ENCODE measurements around the gene DAPL1. TPM values are rescaled to one million over a fixed set of nuclear protein-coding genes. Genes with fewer than 3 reads are reported as not detected.
A peak's percentile ranks its signal among the peaks of the same experiment; 100 is the strongest.

The DAPL1 gene
- total RNA-seq, 2 donors from 2014 or later: 8.6 to 9.9 TPM

DNA sequence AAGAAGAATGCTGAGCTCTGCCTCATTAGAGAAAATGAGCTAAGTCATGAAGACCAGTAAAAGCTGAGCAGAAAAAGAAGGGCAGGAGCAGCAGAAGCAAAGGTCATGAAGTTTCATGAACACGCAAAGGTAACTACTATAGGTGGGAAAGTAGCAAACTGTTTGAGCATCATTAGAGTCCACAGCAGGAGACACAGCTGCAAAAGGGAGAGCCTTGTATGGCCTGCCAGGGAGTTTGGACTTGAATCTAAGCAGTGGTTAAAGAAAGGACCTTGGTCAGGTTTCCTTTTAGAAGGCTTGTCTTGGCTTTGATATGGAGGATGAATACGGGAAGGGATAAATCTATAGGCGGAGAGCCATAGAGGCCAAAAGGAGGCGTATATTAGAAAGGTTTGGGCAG lies 34.0 kb downstream of the DAPL1 start:
- 77 to 78% methylated on average over 4 of the region's 4 CpGs for whole genome bisulfite sequencing, 2 donors
- intact Hi-C loops (cut with DNase I): no loop called here
- Histone ChIP-seq H3K4me3 (no peak overlapping the region), H3K9me3 (no peaks in the 10 kb centered on the region), H3K36me3 (replicated peaks in 1 of 2; ENCODE audit: insufficient read depth in 1 of 2, low read depth in 2 of 2) (no peaks in the 10 kb centered on the region), H3K27me3 (no peaks in the 10 kb centered on the region), H3K4me1 (peaks cover 20% of the 10 kb centered on the region), H3K27ac (peak overlapping the region in 3 of 4 donors; percentile 42 to 66 (median 54))
- peak; percentile 18 for ATAC-seq
- DNase-seq: no peak
- no peak for TF ChIP-seq POLR2A (IDR thresholded peaks at IDR 0.05)
- TF ChIP-seq, protein P1, sequence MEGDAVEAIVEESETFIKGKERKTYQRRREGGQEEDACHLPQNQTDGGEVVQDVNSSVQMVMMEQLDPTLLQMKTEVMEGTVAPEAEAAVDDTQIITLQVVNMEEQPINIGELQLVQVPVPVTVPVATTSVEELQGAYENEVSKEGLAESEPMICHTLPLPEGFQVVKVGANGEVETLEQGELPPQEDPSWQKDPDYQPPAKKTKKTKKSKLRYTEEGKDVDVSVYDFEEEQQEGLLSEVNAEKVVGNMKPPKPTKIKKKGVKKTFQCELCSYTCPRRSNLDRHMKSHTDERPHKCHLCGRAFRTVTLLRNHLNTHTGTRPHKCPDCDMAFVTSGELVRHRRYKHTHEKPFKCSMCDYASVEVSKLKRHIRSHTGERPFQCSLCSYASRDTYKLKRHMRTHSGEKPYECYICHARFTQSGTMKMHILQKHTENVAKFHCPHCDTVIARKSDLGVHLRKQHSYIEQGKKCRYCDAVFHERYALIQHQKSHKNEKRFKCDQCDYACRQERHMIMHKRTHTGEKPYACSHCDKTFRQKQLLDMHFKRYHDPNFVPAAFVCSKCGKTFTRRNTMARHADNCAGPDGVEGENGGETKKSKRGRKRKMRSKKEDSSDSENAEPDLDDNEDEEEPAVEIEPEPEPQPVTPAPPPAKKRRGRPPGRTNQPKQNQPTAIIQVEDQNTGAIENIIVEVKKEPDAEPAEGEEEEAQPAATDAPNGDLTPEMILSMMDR (IDR thresholded peaks at IDR 0.05): no peak

DNA sequence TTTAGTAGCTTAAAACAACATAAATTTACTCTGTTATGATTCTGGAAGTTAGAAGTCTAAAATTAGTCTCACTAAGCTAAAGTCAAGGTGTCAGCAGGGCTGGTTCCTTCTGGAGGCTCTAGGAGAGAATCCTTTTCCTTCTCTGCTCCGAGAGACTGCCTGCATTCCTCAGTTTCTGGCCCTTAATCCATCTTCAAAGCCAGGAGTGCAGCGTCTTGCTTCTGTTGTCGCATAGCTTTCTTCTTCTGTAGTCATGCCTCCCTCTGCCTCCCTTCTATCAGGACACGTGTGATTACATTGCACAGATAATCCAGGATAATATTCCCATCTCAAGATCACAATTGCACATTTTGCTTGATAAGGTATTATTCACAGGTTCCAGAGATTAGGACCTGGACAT lies 35.1 kb downstream of the DAPL1 start:
- WGBS, 2 donors: 84 to 95% methylated on average over 4 of the region's 4 CpGs
- Histone ChIP-seq H3K4me1 (peaks cover 20% of the 10 kb centered on the region), H3K9me3 (no peaks in the 10 kb centered on the region), H3K36me3 (replicated peaks in 1 of 2; ENCODE audit: insufficient read depth in 1 of 2, low read depth in 2 of 2) (no peaks in the 10 kb centered on the region), H3K27ac (peak overlapping the region in 1 of 4 donors; percentile 42), H3K27me3 (no peaks in the 10 kb centered on the region), H3K4me3 (no peak overlapping the region)
- DNase-seq (no peak), ATAC-seq (no peak)
- intact Hi-C loops (cut with DNase I): no loop called here
- TF ChIP-seq, protein P1 (IDR thresholded peaks at IDR 0.05): no peak
- no peak for TF ChIP-seq POLR2A (IDR thresholded peaks at IDR 0.05)

DNA sequence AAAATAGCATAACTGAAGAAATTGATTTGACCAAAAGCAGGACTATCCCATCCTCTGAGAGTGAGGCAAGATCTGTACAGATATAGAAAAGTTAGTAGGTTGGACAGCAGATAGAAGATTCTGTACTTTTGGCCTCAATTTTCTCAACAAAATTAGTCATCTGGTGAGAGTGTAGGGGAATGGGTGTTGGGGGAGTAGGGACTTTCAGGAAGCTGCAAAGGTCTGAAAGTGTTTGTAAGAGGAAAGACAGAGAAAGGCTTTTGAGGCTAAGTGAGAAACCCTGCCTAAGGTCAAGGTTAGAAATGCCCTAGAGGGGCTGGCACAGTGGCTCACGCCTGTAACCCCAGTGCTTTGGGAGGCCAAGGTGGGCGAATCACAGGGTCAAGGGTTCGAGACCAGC lies 40.3 kb downstream of the DAPL1 start:
- intact Hi-C loops (cut with DNase I): no loop called here
- Histone ChIP-seq H3K9me3 (no peaks in the 10 kb centered on the region), H3K4me1 (peaks cover 4% of the 10 kb centered on the region), H3K27me3 (no peaks in the 10 kb centered on the region), H3K4me3 (no peak overlapping the region), H3K27ac (no peak overlapping the region), H3K36me3 (replicated peaks in 1 of 2; ENCODE audit: insufficient read depth in 1 of 2, low read depth in 2 of 2) (no peaks in the 10 kb centered on the region)
- no peak for ATAC-seq
- TF ChIP-seq, protein P1 (IDR thresholded peaks at IDR 0.05): no peak
- TF ChIP-seq POLR2A (IDR thresholded peaks at IDR 0.05): no peak
- WGBS, 2 donors: 76 to 84% methylated on average over 3 of the region's 3 CpGs
- DNase-seq: no peak

DNA sequence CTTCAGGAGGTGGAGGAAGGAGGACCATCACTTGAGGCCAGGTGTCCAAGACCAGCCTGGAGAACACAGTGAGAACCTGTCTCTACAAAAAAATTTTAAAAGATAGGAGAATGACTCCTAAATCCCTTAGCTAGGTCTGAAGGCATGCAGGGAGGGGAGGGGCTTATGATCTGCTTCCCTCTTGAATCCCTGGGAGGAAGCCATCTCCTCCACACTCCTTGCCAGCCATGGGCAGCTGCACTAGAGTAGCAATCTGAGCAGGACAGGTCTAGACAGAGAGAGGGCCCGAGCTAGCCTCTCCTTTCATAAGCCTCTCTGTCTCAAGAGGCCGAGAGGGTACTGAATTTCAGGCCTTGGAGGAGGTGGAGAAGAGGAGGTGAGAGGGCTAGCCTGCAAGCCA lies 42.5 kb downstream of the DAPL1 start:
- DNase-seq (no peak), ATAC-seq (no peak)
- H3K4me1 ChIP-seq: peaks cover 9% of the 10 kb centered on the region
- H3K4me3 ChIP-seq: no peak overlapping the region
- H3K36me3 ChIP-seq (replicated peaks in 1 of 2; ENCODE audit: insufficient read depth in 1 of 2, low read depth in 2 of 2): no peaks in the 10 kb centered on the region
- TF ChIP-seq POLR2A (IDR thresholded peaks at IDR 0.05): no peak
- TF ChIP-seq, protein P1 (IDR thresholded peaks at IDR 0.05): no peak
- no peaks in the 10 kb centered on the region for H3K27me3 ChIP-seq
- no peak overlapping the region for H3K27ac ChIP-seq
- intact Hi-C loops (cut with DNase I): no loop called here
- H3K9me3 ChIP-seq: no peaks in the 10 kb centered on the region
- WGBS, 2 donors: 75 to 81% methylated on average over 2 of the region's 2 CpGs

DNA sequence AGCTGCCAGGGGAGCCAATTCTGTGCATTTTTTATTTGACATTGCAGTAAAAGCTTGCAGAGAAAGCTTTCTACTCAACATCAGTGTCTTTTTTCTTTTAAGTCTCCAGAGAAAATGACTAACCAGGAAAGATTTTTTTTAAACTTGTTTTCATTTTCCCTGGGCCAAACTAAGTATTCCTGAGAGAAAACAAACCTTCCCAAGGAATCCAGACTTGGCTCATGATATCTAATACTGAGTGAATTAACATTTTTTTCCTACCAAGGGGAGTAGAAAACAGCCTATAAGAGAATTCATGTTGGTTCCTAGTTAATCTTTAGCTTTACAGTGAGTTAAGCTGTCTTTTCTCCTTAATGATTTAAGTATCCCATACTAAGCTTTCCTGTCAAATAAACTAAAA lies 46.7 kb downstream of the DAPL1 start:
- peaks cover 9% of the 10 kb centered on the region for H3K4me1 ChIP-seq
- H3K27ac ChIP-seq: peak overlapping the region in 1 of 4 donors; percentile 21
- no peak overlapping the region for H3K4me3 ChIP-seq
- DNase-seq: no peak
- H3K36me3 ChIP-seq (replicated peaks in 1 of 2; ENCODE audit: insufficient read depth in 1 of 2, low read depth in 2 of 2): no peaks in the 10 kb centered on the region
- TF ChIP-seq, protein P1 (IDR thresholded peaks at IDR 0.05): no peak
- TF ChIP-seq POLR2A (IDR thresholded peaks at IDR 0.05): no peak
- H3K27me3 ChIP-seq: no peaks in the 10 kb centered on the region
- H3K9me3 ChIP-seq: no peaks in the 10 kb centered on the region
- ATAC-seq: no peak
- intact Hi-C loops (cut with DNase I): no loop called here

Data from body of pancreas (tissue), 4 donors.